ACC112 (cell line): ENCODE measurements around the gene MLLT3.

Experiments used
- H2AFZ ChIP-seq: fragments of 200-600 bp; sonication (generic); one replicate; pipeline ENCODE4 v1.6.0; 2017; ENCODE audit warnings: antibody characterized with exemption, low read length; ENCODE audit not compliant: unreplicated experiment
- H3K27ac ChIP-seq: fragments of 200-600 bp; sonication (generic); 2 replicates; pipeline ENCODE4 v1.5.1; 2014; ENCODE audit warnings: low read depth, mild to moderate bottlenecking, antibody characterized with exemption, low read length, moderate library complexity
- H3K27me3 ChIP-seq: fragments of 200-600 bp; sonication (generic); 2 replicates; pipeline ENCODE4 v1.6.1; 2014; ENCODE audit warnings: mild to moderate bottlenecking, antibody characterized with exemption, low read length, moderate library complexity, mixed read lengths; ENCODE audit not compliant: insufficient read depth
- H3K36me3 ChIP-seq: fragments of 200-600 bp; sonication (generic); 2 replicates; pipeline ENCODE4 v1.6.1; 2016; ENCODE audit warnings: mild to moderate bottlenecking, antibody characterized with exemption, low read length, moderate library complexity, mixed read lengths; ENCODE audit not compliant: insufficient read depth
- H3K4me1 ChIP-seq: fragments of 200-600 bp; sonication (generic); one replicate; pipeline ENCODE4 v1.6.1; 2016; ENCODE audit warnings: low read length, mixed read lengths; ENCODE audit not compliant: insufficient read depth, unreplicated experiment, control insufficient read depth
- H3K4me3 ChIP-seq: fragments of 200-600 bp; sonication (generic); 2 replicates; pipeline ENCODE4 v1.5.1; 2014; ENCODE audit warnings: mild to moderate bottlenecking, low read depth, low read length
- H3K79me2 ChIP-seq: fragments of 200-600 bp; sonication (generic); one replicate; pipeline ENCODE4 v1.6.0; 2016; ENCODE audit warnings: low read length; ENCODE audit not compliant: control insufficient read depth, unreplicated experiment, insufficient read depth

Gene MLLT3

GRCh38 chr9:20312732-20313131, 309.6 kb downstream of the MLLT3 start:
- no peaks in the 10 kb centered on the region for H3K36me3 ChIP-seq
- H2AFZ ChIP-seq = peak overlapping the region; percentile 20
- no peak overlapping the region for H3K27ac ChIP-seq
- H3K4me1 ChIP-seq = peaks cover 15% of the 10 kb centered on the region
- no peaks in the 10 kb centered on the region for H3K79me2 ChIP-seq
- H3K27me3 ChIP-seq = no peaks in the 10 kb centered on the region
- no peak overlapping the region for H3K4me3 ChIP-seq

GRCh38 chr9:20310024-20310423, 312.3 kb downstream of the MLLT3 start:
- no peaks in the 10 kb centered on the region for H3K79me2 ChIP-seq
- no peaks in the 10 kb centered on the region for H3K27me3 ChIP-seq
- H3K4me3 ChIP-seq = no peak overlapping the region
- H3K27ac ChIP-seq = no peak overlapping the region
- peaks cover 6% of the 10 kb centered on the region for H3K4me1 ChIP-seq
- H2AFZ ChIP-seq = no peak overlapping the region
- no peaks in the 10 kb centered on the region for H3K36me3 ChIP-seq

GRCh38 chr9:20309124-20309523, 313.2 kb downstream of the MLLT3 start:
- H3K27me3 ChIP-seq = no peaks in the 10 kb centered on the region
- no peak overlapping the region for H3K27ac ChIP-seq
- H3K4me3 ChIP-seq = no peak overlapping the region
- peaks cover 6% of the 10 kb centered on the region for H3K4me1 ChIP-seq
- H3K36me3 ChIP-seq = no peaks in the 10 kb centered on the region
- no peak overlapping the region for H2AFZ ChIP-seq
- H3K79me2 ChIP-seq = no peaks in the 10 kb centered on the region

- H3K27ac ChIP-seq = no peak overlapping the region
- no peak overlapping the region for H3K4me3 ChIP-seq
- H3K79me2 ChIP-seq = no peaks in the 10 kb centered on the region
- no peaks in the 10 kb centered on the region for H3K36me3 ChIP-seq
- H2AFZ ChIP-seq = no peak overlapping the region
- H3K27me3 ChIP-seq = no peaks in the 10 kb centered on the region
- peaks cover 2% of the 10 kb centered on the region for H3K4me1 ChIP-seq
Observed at GRCh38 chr9:20307621-20308020, 314.7 kb downstream of the MLLT3 start.

- Histone ChIP-seq H3K79me2 (no peaks in the 10 kb centered on the region), H3K27ac (no peak overlapping the region), H3K4me1 (no peaks in the 10 kb centered on the region)
Observed at GRCh38 chr9:20305452-20305851, 316.8 kb downstream of the MLLT3 start.

GRCh38 chr9:20303996-20304395, 318.3 kb downstream of the MLLT3 start:
- no peak overlapping the region for H3K27ac ChIP-seq
- no peaks in the 10 kb centered on the region for H3K36me3 ChIP-seq
- no peaks in the 10 kb centered on the region for H3K27me3 ChIP-seq
- no peak overlapping the region for H2AFZ ChIP-seq
- no peaks in the 10 kb centered on the region for H3K79me2 ChIP-seq
- no peak overlapping the region for H3K4me3 ChIP-seq
- no peaks in the 10 kb centered on the region for H3K4me1 ChIP-seq

More at GRCh38 chr9:20305452-20305851, 316.8 kb downstream of the MLLT3 start:
- H3K4me3 ChIP-seq = no peak overlapping the region
- H3K27me3 ChIP-seq = no peaks in the 10 kb centered on the region
- no peaks in the 10 kb centered on the region for H3K36me3 ChIP-seq
- no peak overlapping the region for H2AFZ ChIP-seq

- Histone ChIP-seq H3K79me2 (no peaks in the 10 kb centered on the region), H3K27ac (no peak overlapping the region), H2AFZ (no peak overlapping the region), H3K36me3 (no peaks in the 10 kb centered on the region), H3K27me3 (no peaks in the 10 kb centered on the region), H3K4me3 (no peak overlapping the region), H3K4me1 (peaks cover 1% of the 10 kb centered on the region)
Observed at GRCh38 chr9:20303066-20303465, 319.2 kb downstream of the MLLT3 start.

- Histone ChIP-seq H3K4me1 (peaks cover 10% of the 10 kb centered on the region), H2AFZ (no peak overlapping the region), H3K36me3 (no peaks in the 10 kb centered on the region), H3K4me3 (no peak overlapping the region), H3K27me3 (no peaks in the 10 kb centered on the region), H3K79me2 (no peaks in the 10 kb centered on the region), H3K27ac (no peak overlapping the region)
Observed at GRCh38 chr9:20302197-20302596, 320.1 kb downstream of the MLLT3 start.

- H3K27me3 ChIP-seq = no peaks in the 10 kb centered on the region
- H3K4me3 ChIP-seq = no peak overlapping the region
- no peak overlapping the region for H2AFZ ChIP-seq
- no peaks in the 10 kb centered on the region for H3K36me3 ChIP-seq
- no peak overlapping the region for H3K27ac ChIP-seq
- no peaks in the 10 kb centered on the region for H3K79me2 ChIP-seq
- peaks cover 12% of the 10 kb centered on the region for H3K4me1 ChIP-seq
Observed at GRCh38 chr9:20300430-20301115, 321.7 kb downstream of the MLLT3 start.

GRCh38 chr9:20297646-20298084, 324.6 kb downstream of the MLLT3 start:
- Histone ChIP-seq H3K27ac (no peak overlapping the region), H3K4me1 (peaks cover 12% of the 10 kb centered on the region), H3K27me3 (no peaks in the 10 kb centered on the region), H3K79me2 (no peaks in the 10 kb centered on the region), H3K36me3 (no peaks in the 10 kb centered on the region), H3K4me3 (no peak overlapping the region), H2AFZ (peak overlapping the region; percentile 3)

GRCh38 chr9:20295555-20295954, 326.7 kb downstream of the MLLT3 start:
- Histone ChIP-seq H3K36me3 (no peaks in the 10 kb centered on the region), H3K27me3 (no peaks in the 10 kb centered on the region), H3K27ac (no peak overlapping the region), H3K4me3 (no peak overlapping the region), H3K79me2 (no peaks in the 10 kb centered on the region), H3K4me1 (peaks cover 12% of the 10 kb centered on the region), H2AFZ (no peak overlapping the region)
